ENCODE measurements around the gene GRAP2. TPM values are rescaled to one million over a fixed set of nuclear protein-coding genes. Genes with fewer than 3 reads are reported as not detected.

Gene GRAP2
- total and polyA plus RNA-seq, 3 donors from 2014 or later = 5.0 to 6.1 (median 5.3) TPM

DNA sequence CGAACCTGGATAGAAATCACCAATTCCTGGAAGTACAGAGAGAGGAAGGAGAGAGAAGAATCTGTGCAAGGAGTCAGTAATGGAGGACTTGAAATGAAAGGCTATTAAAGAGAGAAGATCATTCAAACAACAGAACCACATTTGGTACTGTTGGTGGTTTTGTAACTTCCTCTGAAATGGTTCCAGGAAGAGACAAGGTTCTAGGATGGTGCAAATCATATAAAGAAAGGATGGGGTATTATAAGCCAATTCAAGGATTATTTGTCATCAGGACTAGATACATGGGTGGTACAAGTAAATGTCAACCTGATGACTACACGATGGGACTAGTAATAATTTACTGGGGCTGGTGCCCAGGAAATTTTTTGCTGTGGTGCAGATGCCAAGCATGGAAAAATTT, 30.4 kb downstream of the GRAP2 start:
- no peaks in the 10 kb centered on the region for H3K4me1 ChIP-seq
- H3K9me3 ChIP-seq = no peaks in the 10 kb centered on the region
- H3K27me3 ChIP-seq = no peaks in the 10 kb centered on the region
- WGBS, 2 donors = 73% methylated on average over 2 of the region's 2 CpGs
- no peaks in the 10 kb centered on the region for H3K36me3 ChIP-seq (ENCODE audit: low read depth, missing control alignments)
- no peak overlapping the region for H3K4me3 ChIP-seq
- DNase-seq = no peak
- intact Hi-C loops (cut with DNase I; ENCODE audit: low total_unique reads) = no loop called here
- no peak overlapping the region for H3K27ac ChIP-seq
- no peak for TF ChIP-seq POLR2A (IDR thresholded peaks at IDR 0.05)
- TF ChIP-seq, protein P1, sequence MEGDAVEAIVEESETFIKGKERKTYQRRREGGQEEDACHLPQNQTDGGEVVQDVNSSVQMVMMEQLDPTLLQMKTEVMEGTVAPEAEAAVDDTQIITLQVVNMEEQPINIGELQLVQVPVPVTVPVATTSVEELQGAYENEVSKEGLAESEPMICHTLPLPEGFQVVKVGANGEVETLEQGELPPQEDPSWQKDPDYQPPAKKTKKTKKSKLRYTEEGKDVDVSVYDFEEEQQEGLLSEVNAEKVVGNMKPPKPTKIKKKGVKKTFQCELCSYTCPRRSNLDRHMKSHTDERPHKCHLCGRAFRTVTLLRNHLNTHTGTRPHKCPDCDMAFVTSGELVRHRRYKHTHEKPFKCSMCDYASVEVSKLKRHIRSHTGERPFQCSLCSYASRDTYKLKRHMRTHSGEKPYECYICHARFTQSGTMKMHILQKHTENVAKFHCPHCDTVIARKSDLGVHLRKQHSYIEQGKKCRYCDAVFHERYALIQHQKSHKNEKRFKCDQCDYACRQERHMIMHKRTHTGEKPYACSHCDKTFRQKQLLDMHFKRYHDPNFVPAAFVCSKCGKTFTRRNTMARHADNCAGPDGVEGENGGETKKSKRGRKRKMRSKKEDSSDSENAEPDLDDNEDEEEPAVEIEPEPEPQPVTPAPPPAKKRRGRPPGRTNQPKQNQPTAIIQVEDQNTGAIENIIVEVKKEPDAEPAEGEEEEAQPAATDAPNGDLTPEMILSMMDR (IDR thresholded peaks at IDR 0.05) = no peak

DNA sequence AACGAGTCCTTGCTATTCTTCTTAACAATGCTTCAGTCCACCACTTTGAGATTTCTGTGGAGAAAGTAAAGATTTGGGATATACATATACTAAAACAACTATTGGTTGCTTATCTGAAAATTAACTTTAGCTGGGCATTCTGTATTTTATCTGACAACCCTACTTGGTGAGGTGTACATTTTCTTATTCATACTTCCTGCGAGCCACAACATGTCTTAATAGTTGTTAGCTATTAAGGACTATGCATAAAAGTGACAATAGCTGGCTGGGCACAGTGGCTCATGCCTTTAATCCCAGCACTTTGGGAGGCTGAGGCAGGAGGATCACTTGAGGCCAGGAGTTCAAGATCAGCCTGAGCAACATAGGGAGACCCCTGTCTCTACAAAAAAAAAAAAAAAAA, 31.3 kb downstream of the GRAP2 start:
- Histone ChIP-seq H3K4me1 (no peaks in the 10 kb centered on the region), H3K36me3 (ENCODE audit: low read depth, missing control alignments) (no peaks in the 10 kb centered on the region), H3K27ac (no peak overlapping the region), H3K27me3 (no peaks in the 10 kb centered on the region), H3K9me3 (no peaks in the 10 kb centered on the region), H3K4me3 (no peak overlapping the region)
- intact Hi-C loops (cut with DNase I; ENCODE audit: low total_unique reads) = no loop called here
- DNase-seq = no peak
- 88 to 90% methylated on average over 2 of the region's 2 CpGs for WGBS, 2 donors
- no peak for TF ChIP-seq POLR2A (IDR thresholded peaks at IDR 0.05)
- TF ChIP-seq, protein P1 (IDR thresholded peaks at IDR 0.05) = no peak

DNA sequence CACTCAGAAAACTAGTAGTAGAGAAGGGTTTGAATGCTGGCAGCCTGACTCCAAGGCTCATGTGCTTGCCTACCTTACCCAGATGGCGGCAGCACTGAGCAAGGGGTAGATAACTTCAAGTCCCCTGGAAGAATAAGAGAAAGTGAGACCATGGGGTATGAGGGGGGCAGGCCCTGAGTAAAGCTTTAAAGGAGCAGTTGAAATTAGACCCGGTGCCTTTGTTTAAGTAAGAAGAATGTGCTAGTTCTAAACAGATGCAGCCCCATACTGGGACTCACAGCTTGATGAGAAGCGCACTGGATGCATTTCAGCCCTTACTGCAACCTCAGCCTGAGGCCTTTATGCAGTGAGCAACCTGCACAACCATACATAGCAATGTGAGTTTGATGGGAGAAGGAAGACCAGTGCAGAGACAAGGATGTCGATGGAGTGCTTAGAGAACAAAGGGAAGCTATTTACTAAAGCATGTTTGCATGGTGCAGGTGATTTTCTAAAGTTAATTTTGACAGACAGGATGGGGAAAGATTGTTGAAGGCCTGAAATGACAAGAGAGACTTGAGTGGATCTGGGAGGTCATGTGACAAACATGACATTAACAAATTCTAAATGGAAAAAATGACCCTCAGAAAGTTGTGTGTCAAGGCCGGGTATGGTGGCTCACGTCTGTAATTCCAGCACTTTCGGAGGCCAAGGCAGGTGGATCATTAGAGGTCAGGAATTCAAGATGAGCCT, 32.2 kb downstream of the GRAP2 start:
- intact Hi-C loops (cut with DNase I; ENCODE audit: low total_unique reads) = no loop called here
- no peaks in the 10 kb centered on the region for H3K36me3 ChIP-seq (ENCODE audit: low read depth, missing control alignments)
- WGBS, 2 donors = 69 to 80% methylated on average over 7 of the region's 7 CpGs
- no peaks in the 10 kb centered on the region for H3K9me3 ChIP-seq
- no peak for DNase-seq
- H3K4me1 ChIP-seq = no peaks in the 10 kb centered on the region
- no peaks in the 10 kb centered on the region for H3K27me3 ChIP-seq
- H3K27ac ChIP-seq = no peak overlapping the region
- H3K4me3 ChIP-seq = no peak overlapping the region
- TF ChIP-seq, protein P1 (IDR thresholded peaks at IDR 0.05) = peak in 2 of 3 experiments; percentile 26 to 37
- TF ChIP-seq POLR2A (IDR thresholded peaks at IDR 0.05) = no peak

DNA sequence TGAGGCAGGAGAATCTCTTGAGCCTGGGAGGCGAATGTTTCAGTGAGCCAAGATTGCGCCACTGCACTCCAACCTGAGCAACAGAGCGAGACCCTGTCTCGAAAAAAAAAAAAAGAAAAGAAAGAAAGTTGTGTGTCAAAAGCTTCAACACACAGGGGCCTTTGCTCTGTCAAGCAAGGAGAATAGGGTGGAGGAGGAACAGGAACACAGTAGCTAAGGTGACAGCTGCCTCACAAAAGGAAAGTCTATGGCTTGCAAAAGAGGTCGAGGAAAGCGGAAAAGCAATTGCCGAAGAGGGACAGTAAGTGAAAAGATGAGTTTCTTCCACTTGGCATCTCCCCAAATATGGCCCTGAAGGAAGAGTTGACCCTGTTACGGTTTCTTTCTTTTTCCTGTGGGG, 32.9 kb downstream of the GRAP2 start:
- 88 to 91% methylated on average over 8 of the region's 8 CpGs for WGBS, 2 donors
- Histone ChIP-seq H3K4me1 (no peaks in the 10 kb centered on the region), H3K36me3 (ENCODE audit: low read depth, missing control alignments) (no peaks in the 10 kb centered on the region), H3K27me3 (no peaks in the 10 kb centered on the region), H3K9me3 (no peaks in the 10 kb centered on the region), H3K27ac (no peak overlapping the region), H3K4me3 (no peak overlapping the region)
- DNase-seq = no peak
- intact Hi-C loops (cut with DNase I; ENCODE audit: low total_unique reads) = no loop called here
- no peak for TF ChIP-seq POLR2A (IDR thresholded peaks at IDR 0.05)
- TF ChIP-seq, protein P1 (IDR thresholded peaks at IDR 0.05) = no peak

DNA sequence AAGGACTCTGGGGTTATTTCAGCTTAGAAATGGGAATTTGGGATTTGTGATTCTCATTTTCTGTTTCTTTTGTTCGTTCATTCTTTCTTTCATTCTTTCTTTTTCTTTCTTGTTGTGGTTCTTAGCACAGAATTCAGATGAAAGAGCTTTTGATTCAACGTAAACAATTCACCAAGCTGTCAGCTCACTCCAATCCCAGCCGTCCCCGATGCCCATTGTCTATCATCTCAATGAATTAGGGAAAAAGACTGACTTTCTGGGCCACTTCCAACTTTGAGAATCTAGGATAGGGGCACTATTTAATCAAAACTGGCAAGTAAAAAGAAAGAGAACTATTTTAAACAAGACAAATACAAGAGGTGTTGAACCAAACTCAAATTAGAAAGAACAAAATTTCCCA, 34.2 kb downstream of the GRAP2 start:
- no peaks in the 10 kb centered on the region for H3K9me3 ChIP-seq
- DNase-seq = no peak
- H3K27ac ChIP-seq = no peak overlapping the region
- no peaks in the 10 kb centered on the region for H3K36me3 ChIP-seq (ENCODE audit: low read depth, missing control alignments)
- TF ChIP-seq, protein P1 (IDR thresholded peaks at IDR 0.05) = no peak
- no peaks in the 10 kb centered on the region for H3K4me1 ChIP-seq
- H3K27me3 ChIP-seq = no peaks in the 10 kb centered on the region
- no peak overlapping the region for H3K4me3 ChIP-seq
- intact Hi-C loops (cut with DNase I; ENCODE audit: low total_unique reads) = no loop called here
- 84 to 90% methylated on average over 4 of the region's 4 CpGs for WGBS, 2 donors
